NCI-H774 (cell line): Measurements from ENCODE around the gene OTULINL.

ENCODE experiments used
- DNase-seq: peaks from one replicate; lab custom pipeline; 2025; lab: John Stamatoyannopoulos, UW

OTULINL gene

GRCh38 chr5:14600846-14601245 lies 19.3 kb downstream of the OTULINL start:
- DNase-seq, result no peak

GRCh38 chr5:14603141-14603540 lies 21.5 kb downstream of the OTULINL start:
- no peak for DNase-seq

- DNase-seq, result no peak
These were observed 25.5 kb downstream of the OTULINL start for GRCh38 chr5:14607104-14607503.

DNA sequence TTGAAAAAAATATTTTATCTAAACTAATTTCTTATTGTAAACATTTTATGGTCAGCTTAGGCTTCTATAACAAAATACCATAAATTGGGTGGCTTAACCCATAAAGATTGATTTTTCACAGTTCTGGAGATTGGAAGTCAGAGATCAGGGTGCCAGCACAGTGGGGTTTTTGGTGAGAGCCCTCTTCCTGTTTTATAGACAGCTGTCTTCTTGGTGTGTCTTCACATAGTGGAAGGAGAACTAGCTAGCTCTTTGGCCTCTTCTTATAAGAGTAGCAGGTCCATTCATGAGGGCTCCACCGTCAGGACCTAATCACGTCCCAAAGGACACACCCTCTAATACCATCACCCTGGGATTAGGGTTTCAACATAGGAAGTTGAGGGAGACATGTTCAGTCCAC lies 26.6 kb downstream of the OTULINL start:
- no peak for DNase-seq

GRCh38 chr5:14611737-14612136 lies 30.1 kb downstream of the OTULINL start:
- DNase-seq, result no peak

DNA sequence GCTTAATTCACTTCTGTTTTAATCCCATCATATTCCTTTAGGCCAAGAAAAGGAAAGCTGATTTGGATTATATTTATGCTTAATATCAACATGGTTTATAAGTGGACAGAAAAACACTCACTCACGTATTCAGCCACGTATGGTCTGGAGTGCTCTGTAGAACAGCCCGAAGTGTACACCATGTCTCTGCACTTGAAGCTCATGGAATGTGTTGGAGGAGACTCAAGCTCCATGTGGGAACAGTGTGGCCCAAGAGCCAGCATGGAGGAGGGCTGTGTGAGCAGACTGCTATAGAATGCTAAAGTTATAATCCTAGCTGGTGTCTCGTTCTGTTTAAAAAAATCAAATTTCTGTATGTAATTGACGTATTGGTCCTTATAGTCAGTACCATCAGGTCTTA lies 32.9 kb downstream of the OTULINL start:
- DNase-seq, result no peak

GRCh38 chr5:14615365-14615764 lies 33.8 kb downstream of the OTULINL start:
- peak; percentile 52 for DNase-seq

GRCh38 chr5:14617441-14617840 lies 35.8 kb downstream of the OTULINL start:
- DNase-seq, result no peak

GRCh38 chr5:14627270-14627669 lies 45.7 kb downstream of the OTULINL start:
- no peak for DNase-seq

- DNase-seq, result no peak
These were observed 46.8 kb downstream of the OTULINL start for GRCh38 chr5:14628346-14628745.

DNA sequence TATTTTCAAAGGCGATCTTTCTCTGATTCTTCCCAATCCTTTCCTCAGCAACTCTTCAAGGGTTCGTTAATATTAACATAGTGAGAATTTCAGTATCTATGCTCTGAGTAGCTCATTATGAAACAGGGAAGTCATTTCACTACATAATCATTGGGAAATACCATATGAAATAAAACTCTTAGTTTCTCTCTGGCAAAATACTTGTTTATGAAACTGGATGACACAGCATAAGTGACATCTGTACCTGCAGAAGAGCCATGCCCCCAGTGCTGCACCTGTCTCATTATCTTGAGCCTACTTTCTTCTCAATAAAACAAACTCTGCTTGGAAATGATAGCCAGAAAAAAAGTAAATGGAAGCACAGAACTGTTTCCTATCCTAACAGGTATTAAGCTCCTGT lies 49.1 kb downstream of the OTULINL start:
- no peak for DNase-seq

DNA sequence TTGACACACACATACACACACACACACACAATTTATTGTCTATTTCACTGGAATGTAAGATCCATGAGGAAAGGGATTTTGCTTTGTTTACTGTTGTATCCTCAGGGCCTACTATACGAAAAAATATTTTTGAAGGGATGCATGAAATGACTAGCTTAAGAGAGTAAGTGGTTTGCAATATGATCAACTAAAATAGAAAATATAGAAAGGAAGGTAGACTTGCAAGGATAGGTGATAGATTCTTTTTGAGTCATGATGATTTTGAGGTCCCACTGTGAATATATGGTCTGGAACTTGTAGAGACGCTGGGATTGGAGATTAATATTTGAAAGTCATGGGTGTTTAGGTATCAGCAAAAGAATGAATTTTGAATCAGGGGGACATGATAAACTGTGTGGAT lies 54.1 kb downstream of the OTULINL start:
- DNase-seq, result no peak

GRCh38 chr5:14640765-14641164 lies 59.2 kb downstream of the OTULINL start:
- no peak for DNase-seq

DNA sequence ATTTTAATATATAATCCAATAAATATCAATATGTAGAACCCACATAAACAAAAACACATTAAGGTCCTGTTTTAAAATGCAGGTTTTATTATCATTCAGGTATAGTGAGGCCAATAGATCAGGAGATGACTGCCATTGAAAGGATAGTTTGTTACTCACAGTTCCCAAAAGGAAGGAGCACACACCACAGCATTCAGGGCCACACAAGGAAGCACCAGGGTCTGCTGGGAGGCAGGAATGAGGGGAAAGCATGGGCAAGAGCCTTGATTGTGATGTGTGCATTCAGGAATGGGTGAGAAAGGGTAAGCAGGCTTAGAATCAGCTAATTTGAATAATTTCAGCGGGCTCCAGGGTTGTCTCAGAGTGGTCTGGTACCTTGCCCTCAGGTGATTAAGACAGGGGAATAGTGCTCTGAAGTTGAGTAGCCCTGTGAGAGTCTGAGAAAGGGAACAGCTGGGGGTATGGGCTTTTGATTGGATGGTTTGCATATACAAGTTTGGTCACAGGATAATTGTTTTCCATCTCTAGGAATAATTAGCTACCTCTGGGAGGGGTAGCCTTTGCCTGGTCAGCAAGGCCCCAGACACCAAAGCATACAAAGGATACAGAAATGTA lies 63.1 kb downstream of the OTULINL start:
- no peak for DNase-seq

GRCh38 chr5:14650052-14650451 lies 68.5 kb downstream of the OTULINL start:
- DNase-seq, result no peak

DNA sequence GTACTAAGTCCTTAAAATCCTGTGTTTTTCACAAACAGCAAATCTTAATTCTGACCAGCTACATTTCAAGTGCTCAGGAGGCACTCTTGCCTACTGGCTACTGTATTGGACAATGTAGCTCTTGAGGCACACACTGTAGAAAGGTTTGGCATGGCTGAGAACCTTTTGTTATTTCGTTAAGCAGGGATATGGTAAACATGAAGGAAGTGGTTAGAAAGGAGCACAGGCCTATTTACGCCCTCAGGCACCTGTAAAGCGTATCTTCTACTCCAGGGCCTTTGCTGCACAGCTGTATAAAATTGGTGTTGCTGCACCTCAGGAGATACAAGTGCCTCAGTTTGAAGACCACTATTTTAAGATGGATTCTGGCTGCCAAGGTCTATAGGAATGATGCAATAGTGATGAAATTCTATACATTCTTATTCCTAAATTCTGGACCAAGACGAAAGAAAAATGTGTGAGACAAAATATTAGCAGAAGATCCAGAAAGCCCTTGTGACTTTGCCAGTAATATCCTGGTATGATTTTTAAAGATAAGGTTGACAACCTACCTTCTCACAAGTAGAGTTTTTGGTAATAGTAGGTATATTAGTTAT lies 73.7 kb downstream of the OTULINL start:
- DNase-seq, result no peak

GRCh38 chr5:14656898-14657297 lies 75.3 kb downstream of the OTULINL start:
- DNase-seq, result no peak

DNA sequence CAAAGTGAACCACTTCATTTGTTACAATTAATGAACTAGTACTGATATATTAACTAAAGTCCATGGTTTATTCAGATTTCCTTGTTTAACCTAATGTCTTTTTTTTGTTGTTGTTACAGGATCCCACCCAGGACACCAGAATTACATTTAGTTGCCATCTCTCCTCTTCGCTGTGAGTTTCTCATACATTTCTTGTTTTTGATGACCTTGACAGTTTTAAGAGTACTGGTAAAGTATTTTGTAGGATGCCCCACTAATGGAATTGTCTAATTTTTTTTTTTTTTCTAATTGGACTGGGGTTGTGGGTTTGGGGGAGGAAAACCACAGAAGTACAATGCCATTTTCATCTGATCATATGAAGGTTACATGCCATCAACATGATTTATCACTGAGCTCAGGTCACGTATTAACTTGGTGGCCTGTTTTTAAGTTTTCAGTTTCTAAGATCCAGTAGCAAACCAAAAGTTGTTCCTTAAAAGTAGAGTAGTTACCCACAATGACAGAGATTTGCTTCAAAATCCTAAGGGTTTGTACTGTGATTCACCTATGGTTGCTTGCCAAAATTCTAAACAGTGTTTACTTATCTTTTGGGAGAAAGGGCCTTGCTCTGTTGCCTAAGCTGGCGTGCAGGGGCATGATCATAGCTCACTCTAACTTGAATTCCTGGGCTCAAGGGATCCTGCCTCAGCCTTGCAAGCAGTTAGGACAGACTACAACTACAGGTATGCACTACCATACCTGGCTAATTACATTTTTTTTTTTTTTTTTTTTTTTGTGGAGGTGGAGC lies 78.4 kb downstream of the OTULINL start:
- DNase-seq, result no peak

DNA sequence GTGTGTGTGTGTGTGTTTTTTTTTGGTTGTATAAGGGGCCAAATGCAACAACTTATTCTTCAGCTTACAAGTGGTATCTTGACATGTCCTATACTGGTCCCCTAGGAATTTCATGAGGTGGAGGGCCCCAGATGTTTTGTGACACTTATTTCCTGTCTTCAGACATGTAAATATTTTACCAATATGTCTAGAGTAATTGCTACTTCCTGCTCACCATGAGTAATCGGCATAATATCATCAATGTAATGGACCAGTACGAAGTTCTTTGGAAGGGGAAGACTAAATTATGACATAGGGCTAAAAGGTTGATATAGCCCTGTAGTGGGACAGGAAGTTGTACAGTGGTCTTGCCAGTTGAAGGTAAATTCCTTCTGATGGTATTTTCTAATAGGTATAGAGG lies 79.2 kb downstream of the OTULINL start:
- no peak for DNase-seq
